Loucy (cell line): Measurements from ENCODE around the gene UQCC5.

ENCODE experiments used
- EZH2phosphoT487 ChIP-seq: fragments of 200-600 bp; IDR thresholded peaks from 2 replicates; pipeline ENCODE4 v1.6.1; 2018; ENCODE audit warnings: antibody characterized with exemption, mild to moderate bottlenecking, moderate library complexity, borderline replicate concordance
- TF ChIP-seq, protein P1 (sequence below): fragments of 200-600 bp; sonication (generic); conservative IDR thresholded peaks from 2 replicates; pipeline ENCODE4 v1.5.1; 2014; ENCODE audit warnings: mild to moderate bottlenecking, antibody characterized with exemption, low read length

DNA sequence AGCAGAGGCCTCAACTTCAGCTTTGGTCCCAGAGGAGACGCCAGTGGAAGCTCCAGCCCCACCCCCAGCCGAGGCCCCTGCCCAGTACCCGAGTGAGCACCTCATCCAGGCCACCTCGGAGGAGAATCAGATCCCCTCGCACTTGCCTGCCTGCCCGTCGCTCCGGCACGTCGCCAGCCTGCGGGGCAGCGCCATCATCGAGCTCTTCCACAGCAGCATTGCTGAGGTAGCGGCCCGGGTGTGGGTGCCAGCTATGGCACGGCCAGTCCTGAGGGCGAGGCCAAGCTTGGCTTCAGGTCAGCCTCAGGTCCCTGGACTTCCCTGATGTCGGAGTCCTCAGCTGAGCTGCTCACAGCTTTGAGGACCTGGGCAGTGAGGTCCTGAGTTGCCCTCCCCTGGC is 47.0 kb upstream of the UQCC5 start:
- TF ChIP-seq EZH2phosphoT487, result no peak
- TF ChIP-seq, protein P1, sequence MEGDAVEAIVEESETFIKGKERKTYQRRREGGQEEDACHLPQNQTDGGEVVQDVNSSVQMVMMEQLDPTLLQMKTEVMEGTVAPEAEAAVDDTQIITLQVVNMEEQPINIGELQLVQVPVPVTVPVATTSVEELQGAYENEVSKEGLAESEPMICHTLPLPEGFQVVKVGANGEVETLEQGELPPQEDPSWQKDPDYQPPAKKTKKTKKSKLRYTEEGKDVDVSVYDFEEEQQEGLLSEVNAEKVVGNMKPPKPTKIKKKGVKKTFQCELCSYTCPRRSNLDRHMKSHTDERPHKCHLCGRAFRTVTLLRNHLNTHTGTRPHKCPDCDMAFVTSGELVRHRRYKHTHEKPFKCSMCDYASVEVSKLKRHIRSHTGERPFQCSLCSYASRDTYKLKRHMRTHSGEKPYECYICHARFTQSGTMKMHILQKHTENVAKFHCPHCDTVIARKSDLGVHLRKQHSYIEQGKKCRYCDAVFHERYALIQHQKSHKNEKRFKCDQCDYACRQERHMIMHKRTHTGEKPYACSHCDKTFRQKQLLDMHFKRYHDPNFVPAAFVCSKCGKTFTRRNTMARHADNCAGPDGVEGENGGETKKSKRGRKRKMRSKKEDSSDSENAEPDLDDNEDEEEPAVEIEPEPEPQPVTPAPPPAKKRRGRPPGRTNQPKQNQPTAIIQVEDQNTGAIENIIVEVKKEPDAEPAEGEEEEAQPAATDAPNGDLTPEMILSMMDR, result no peak
